ENCODE measurements around the gene RAB31. TPM values are rescaled to one million over a fixed set of nuclear protein-coding genes. Genes with fewer than 3 reads are reported as not detected.

Gene RAB31
- total RNA-seq, 1 experiment from 2014 or later, result 32.9 TPM

GRCh38 chr18:9907867-9908266 is 199.8 kb downstream of the RAB31 start:
- Mint-ChIP-seq H3K27ac (no peak overlapping the region), H3K27me3 (ENCODE audit: low read depth) (no peaks in the 10 kb centered on the region; the same call in 1 of the 2 replicates), H3K9me3 (peaks cover 5% of the 10 kb centered on the region; the same call in 1 of the 2 replicates), H3K36me3 (no peaks in the 10 kb centered on the region), H3K4me1 (peaks cover 2% of the 10 kb centered on the region; the same call in 1 of the 2 replicates), H3K4me3 (no peak overlapping the region)
- ChIA-PET POLR2A (no interaction called here), CTCF (no interaction called here)
- DNase-seq (ENCODE audit: low spot score), result no peak
- TF ChIP-seq ATF6 (CRISPR knock-in tag; IDR thresholded peaks at IDR 0.05) (no peak), ZNF416 (CRISPR knock-in tag; IDR thresholded peaks at IDR 0.05) (no peak), ATF1 (CRISPR knock-in tag; IDR thresholded peaks at IDR 0.05) (no peak), ZBTB43 (CRISPR knock-in tag; IDR thresholded peaks at IDR 0.05) (no peak), SOX15 (CRISPR knock-in tag; IDR thresholded peaks at IDR 0.05) (no peak), ZNF423 (CRISPR knock-in tag; IDR thresholded peaks at IDR 0.05) (no peak), ELF4 (CRISPR knock-in tag; IDR thresholded peaks at IDR 0.05; ENCODE audit: low read depth) (no peak), NR2C2 (CRISPR knock-in tag; IDR thresholded peaks at IDR 0.05) (no peak), PRDM15 (CRISPR knock-in tag; IDR thresholded peaks at IDR 0.05) (no peak), GABPB1 (CRISPR knock-in tag; IDR thresholded peaks at IDR 0.05) (no peak), SP1 (CRISPR knock-in tag; conservative IDR thresholded peaks at IDR 0.05) (no peak), NFYB (CRISPR knock-in tag; conservative IDR thresholded peaks at IDR 0.05; ENCODE audit: low read depth) (no peak), MLX (CRISPR knock-in tag; IDR thresholded peaks at IDR 0.05) (no peak), TEAD4 (CRISPR knock-in tag; IDR thresholded peaks at IDR 0.05) (no peak)
- TF ChIP-seq, protein P1, sequence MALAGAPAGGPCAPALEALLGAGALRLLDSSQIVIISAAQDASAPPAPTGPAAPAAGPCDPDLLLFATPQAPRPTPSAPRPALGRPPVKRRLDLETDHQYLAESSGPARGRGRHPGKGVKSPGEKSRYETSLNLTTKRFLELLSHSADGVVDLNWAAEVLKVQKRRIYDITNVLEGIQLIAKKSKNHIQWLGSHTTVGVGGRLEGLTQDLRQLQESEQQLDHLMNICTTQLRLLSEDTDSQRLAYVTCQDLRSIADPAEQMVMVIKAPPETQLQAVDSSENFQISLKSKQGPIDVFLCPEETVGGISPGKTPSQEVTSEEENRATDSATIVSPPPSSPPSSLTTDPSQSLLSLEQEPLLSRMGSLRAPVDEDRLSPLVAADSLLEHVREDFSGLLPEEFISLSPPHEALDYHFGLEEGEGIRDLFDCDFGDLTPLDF (CRISPR knock-in tag; IDR thresholded peaks at IDR 0.05), result no peak
- no peak for ATAC-seq

GRCh38 chr18:9910071-9910470 is 202.0 kb downstream of the RAB31 start:
- no peaks in the 10 kb centered on the region for H3K36me3 Mint-ChIP-seq
- ChIA-PET CTCF (no interaction called here), POLR2A (no interaction called here)
- no peak for ATAC-seq
- no peak for TF ChIP-seq KAT7 (CRISPR knock-in tag; IDR thresholded peaks at IDR 0.05; ENCODE audit: borderline replicate concordance)
- no peak for TF ChIP-seq PRRX2 (CRISPR knock-in tag; IDR thresholded peaks at IDR 0.05)
- H3K4me1 Mint-ChIP-seq, result peaks cover 6% of the 10 kb centered on the region
- no peak overlapping the region for H3K4me3 Mint-ChIP-seq
- no peak for DNase-seq (ENCODE audit: low spot score)
- H3K27ac Mint-ChIP-seq, result no peak overlapping the region
- peaks cover 5% of the 10 kb centered on the region; the same call in 1 of the 2 replicates for H3K9me3 Mint-ChIP-seq
- H3K27me3 Mint-ChIP-seq (ENCODE audit: low read depth), result no peaks in the 10 kb centered on the region; the same call in 1 of the 2 replicates

All from WTC11 (cell line).